Measurements from ENCODE around the gene RGS17.

DNA sequence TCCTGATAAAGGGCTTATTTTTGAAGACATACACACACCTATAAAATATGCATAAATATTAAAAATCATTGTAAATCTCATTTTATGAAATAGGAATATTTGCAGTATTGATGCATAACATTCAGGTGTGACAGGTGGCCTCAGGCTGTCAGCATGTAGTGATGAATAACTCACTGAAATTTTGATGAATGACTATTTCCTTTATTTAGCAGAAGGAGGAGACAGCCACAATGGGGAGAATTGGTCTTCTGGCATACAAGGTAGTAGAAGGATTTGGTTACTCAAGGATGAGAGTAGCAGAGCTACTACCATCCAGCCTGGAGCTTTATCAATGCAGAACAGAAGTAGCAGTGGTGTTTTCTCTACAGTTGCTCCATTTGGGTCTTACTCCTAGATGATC is 47.2 kb downstream of the RGS17 start:
- TF ChIP-seq, protein P1, sequence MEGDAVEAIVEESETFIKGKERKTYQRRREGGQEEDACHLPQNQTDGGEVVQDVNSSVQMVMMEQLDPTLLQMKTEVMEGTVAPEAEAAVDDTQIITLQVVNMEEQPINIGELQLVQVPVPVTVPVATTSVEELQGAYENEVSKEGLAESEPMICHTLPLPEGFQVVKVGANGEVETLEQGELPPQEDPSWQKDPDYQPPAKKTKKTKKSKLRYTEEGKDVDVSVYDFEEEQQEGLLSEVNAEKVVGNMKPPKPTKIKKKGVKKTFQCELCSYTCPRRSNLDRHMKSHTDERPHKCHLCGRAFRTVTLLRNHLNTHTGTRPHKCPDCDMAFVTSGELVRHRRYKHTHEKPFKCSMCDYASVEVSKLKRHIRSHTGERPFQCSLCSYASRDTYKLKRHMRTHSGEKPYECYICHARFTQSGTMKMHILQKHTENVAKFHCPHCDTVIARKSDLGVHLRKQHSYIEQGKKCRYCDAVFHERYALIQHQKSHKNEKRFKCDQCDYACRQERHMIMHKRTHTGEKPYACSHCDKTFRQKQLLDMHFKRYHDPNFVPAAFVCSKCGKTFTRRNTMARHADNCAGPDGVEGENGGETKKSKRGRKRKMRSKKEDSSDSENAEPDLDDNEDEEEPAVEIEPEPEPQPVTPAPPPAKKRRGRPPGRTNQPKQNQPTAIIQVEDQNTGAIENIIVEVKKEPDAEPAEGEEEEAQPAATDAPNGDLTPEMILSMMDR (IDR thresholded peaks at IDR 0.05): no peak
- TF ChIP-seq POLR2A (IDR thresholded peaks at IDR 0.05): no peak

All from thyroid gland (tissue), 4 donors.